DOHH2 (cell line): Measurements from ENCODE around the gene FOXN1.

ENCODE experiments used
- H3F3A ChIP-seq: fragments of 200-600 bp; sonication (generic), shearing (Covaris generic); 2 replicates; pipeline ENCODE4 v1.6.0; 2016; ENCODE audit warnings: antibody characterized with exemption, mild to moderate bottlenecking; ENCODE audit not compliant: control insufficient read depth, insufficient read depth
- H3K27ac ChIP-seq: fragments of 200-600 bp; sonication (generic); 2 replicates; pipeline ENCODE4 v1.5.1; 2014; ENCODE audit warnings: low read depth, mild to moderate bottlenecking, low read length, moderate library complexity
- H3K27me3 ChIP-seq: fragments of 200-600 bp; sonication (generic); 2 replicates; pipeline ENCODE4 v1.6.1; 2014; ENCODE audit warnings: mild to moderate bottlenecking, low read length, mixed read lengths; ENCODE audit not compliant: control insufficient read depth
- H3K36me3 ChIP-seq: fragments of 200-600 bp; sonication (generic); 2 replicates; pipeline ENCODE4 v1.6.1; 2014; ENCODE audit warnings: mild to moderate bottlenecking, low read length, moderate library complexity, mixed read lengths; ENCODE audit not compliant: control insufficient read depth
- H3K4me1 ChIP-seq: fragments of 200-600 bp; sonication (generic); 2 replicates; pipeline ENCODE4 v1.6.1; 2014; ENCODE audit warnings: mild to moderate bottlenecking, low read length, mixed read lengths; ENCODE audit not compliant: control insufficient read depth
- H3K4me2 ChIP-seq: fragments of 200-600 bp; sonication (generic); 2 replicates; pipeline ENCODE4 v1.6.0; 2014; ENCODE audit warnings: mild to moderate bottlenecking, low read length, moderate library complexity
- H3K4me3 ChIP-seq: fragments of 200-600 bp; sonication (generic); 2 replicates; pipeline ENCODE4 v1.5.1; 2014; ENCODE audit warnings: mild to moderate bottlenecking, low read length, mixed read lengths
- H3K79me2 ChIP-seq: fragments of 200-600 bp; sonication (generic); 2 replicates; pipeline ENCODE4 v1.6.1; 2014; ENCODE audit warnings: mild to moderate bottlenecking, low read length, mixed read lengths; ENCODE audit not compliant: control insufficient read depth
- H3K9me2 ChIP-seq: fragments of 200-600 bp; sonication (generic); replicated peaks from 2 replicates; pipeline ENCODE4 v1.6.1; 2014; ENCODE audit warnings: mild to moderate bottlenecking, low read length, mixed read lengths; ENCODE audit not compliant: control insufficient read depth
- H3K9me3 ChIP-seq: fragments of 200-600 bp; sonication (generic); 2 replicates; pipeline ENCODE4 v1.6.1; 2014; ENCODE audit warnings: antibody characterized with exemption, low read length, mixed read lengths; ENCODE audit not compliant: control insufficient read depth, insufficient read depth
- H4K20me1 ChIP-seq: fragments of 200-600 bp; sonication (generic); 2 replicates; pipeline ENCODE4 v1.6.0; 2014; ENCODE audit warnings: low read depth, mild to moderate bottlenecking, antibody characterized with exemption, low read length, moderate library complexity; ENCODE audit not compliant: control insufficient read depth, insufficient read depth
- CTCF ChIP-seq: fragments of 200-600 bp; sonication (generic); IDR thresholded peaks from one replicate; pipeline ENCODE4 v1.5.1; 2014; ENCODE audit warnings: antibody characterized with exemption, mild to moderate bottlenecking, low read depth, low read length; ENCODE audit not compliant: poor library complexity, severe bottlenecking
- EZH2phosphoT487 ChIP-seq: fragments of 200-600 bp; sonication (generic); IDR thresholded peaks from 2 replicates; pipeline ENCODE4 v1.6.1; 2017; ENCODE audit warnings: borderline replicate concordance, mild to moderate bottlenecking, antibody characterized with exemption, low read length, moderate library complexity, mixed read lengths

The FOXN1 gene

GRCh38 chr17:28576758-28577465 lies 70.8 kb downstream of the FOXN1 start, which contains the start of gene ALDOC:
Gene ALDOC, minus strand, starts transcription at chr17:28576895. Its CDS starts 1,363 bp downstream, at chr17:28575532.
- H3K79me2 ChIP-seq = no peaks in the 10 kb centered on the region
- H4K20me1 ChIP-seq = no peaks in the 10 kb centered on the region
- H3K36me3 ChIP-seq = peaks cover 78% of the 10 kb centered on the region
- H3K4me2 ChIP-seq = peak within 1 kb of the TSS; percentile 67
- no peaks in the 10 kb centered on the region for H3K9me2 ChIP-seq
- H3K4me3 ChIP-seq = peak within 1 kb of the TSS; percentile 72
- peaks cover 24% of the 10 kb centered on the region for H3F3A ChIP-seq
- H3K4me1 ChIP-seq = peaks cover 28% of the 10 kb centered on the region
- H3K9me3 ChIP-seq = no peaks in the 10 kb centered on the region
- no peak for TF ChIP-seq CTCF
- TF ChIP-seq EZH2phosphoT487 = no peak
- peak within 1 kb of the TSS; percentile 61 for H3K27ac ChIP-seq
- H3K27me3 ChIP-seq = no peaks in the 10 kb centered on the region

- no peaks in the 10 kb centered on the region for H4K20me1 ChIP-seq
- peak overlapping the region; percentile 72 for H3K4me3 ChIP-seq
- H3K36me3 ChIP-seq = peaks cover 83% of the 10 kb centered on the region
- H3F3A ChIP-seq = peaks cover 20% of the 10 kb centered on the region
- TF ChIP-seq CTCF (no peak), EZH2phosphoT487 (no peak)
- H3K27ac ChIP-seq = peak overlapping the region; percentile 61
- no peaks in the 10 kb centered on the region for H3K27me3 ChIP-seq
- no peaks in the 10 kb centered on the region for H3K9me3 ChIP-seq
- H3K4me2 ChIP-seq = peak overlapping the region; percentile 67
- H3K4me1 ChIP-seq = peaks cover 22% of the 10 kb centered on the region
- H3K79me2 ChIP-seq = no peaks in the 10 kb centered on the region
- no peaks in the 10 kb centered on the region for H3K9me2 ChIP-seq
Measured at GRCh38 chr17:28577466-28577824, 71.3 kb downstream of the FOXN1 start.

- no peak for TF ChIP-seq EZH2phosphoT487
- TF ChIP-seq CTCF = no peak
- H3K27ac ChIP-seq = no peak overlapping the region
- peaks cover 20% of the 10 kb centered on the region for H3F3A ChIP-seq
- H3K79me2 ChIP-seq = no peaks in the 10 kb centered on the region
- peaks cover 19% of the 10 kb centered on the region for H3K4me1 ChIP-seq
- H3K4me3 ChIP-seq = no peak overlapping the region
- no peaks in the 10 kb centered on the region for H3K9me2 ChIP-seq
- no peak overlapping the region for H3K4me2 ChIP-seq
- peaks cover 86% of the 10 kb centered on the region for H3K36me3 ChIP-seq
- H4K20me1 ChIP-seq = no peaks in the 10 kb centered on the region
- H3K27me3 ChIP-seq = no peaks in the 10 kb centered on the region
- H3K9me3 ChIP-seq = no peaks in the 10 kb centered on the region
Measured at GRCh38 chr17:28578246-28579195, 72.4 kb downstream of the FOXN1 start.
